GM10847 (cell line): ENCODE results near the gene DCHS2.

Experiments used
- POLR2A ChIP-seq: IDR thresholded peaks from 2 replicates; pipeline ENCODE4 v1.6.1; 2011; ENCODE audit not compliant: insufficient read length; ENCODE audit errors: extremely low read depth

DCHS2 gene

GRCh38 chr4:154384012-154384411, 107.6 kb downstream of the DCHS2 start:
- TF ChIP-seq POLR2A = no peak

- no peak for TF ChIP-seq POLR2A
These were observed 115.1 kb downstream of the DCHS2 start for GRCh38 chr4:154376486-154376885.

GRCh38 chr4:154368060-154368459, 123.5 kb downstream of the DCHS2 start:
- TF ChIP-seq POLR2A = no peak

GRCh38 chr4:154367659-154368058, 123.9 kb downstream of the DCHS2 start:
- TF ChIP-seq POLR2A = no peak

GRCh38 chr4:154366956-154367355, 124.6 kb downstream of the DCHS2 start:
- no peak for TF ChIP-seq POLR2A

- no peak for TF ChIP-seq POLR2A
These were observed 127.3 kb downstream of the DCHS2 start for GRCh38 chr4:154364066-154364845.

- no peak for TF ChIP-seq POLR2A
These were observed 130.1 kb downstream of the DCHS2 start for GRCh38 chr4:154361450-154361849.

- TF ChIP-seq POLR2A = no peak
These were observed 131.1 kb downstream of the DCHS2 start for GRCh38 chr4:154360491-154360890.

- TF ChIP-seq POLR2A = no peak
These were observed 136.7 kb downstream of the DCHS2 start for GRCh38 chr4:154354883-154355282.

- no peak for TF ChIP-seq POLR2A
These were observed 141.8 kb downstream of the DCHS2 start for GRCh38 chr4:154349829-154350228.

- no peak for TF ChIP-seq POLR2A
These were observed 142.9 kb downstream of the DCHS2 start for GRCh38 chr4:154348657-154349056.

GRCh38 chr4:154345359-154345758, 146.2 kb downstream of the DCHS2 start:
- no peak for TF ChIP-seq POLR2A

- no peak for TF ChIP-seq POLR2A
These were observed 146.9 kb downstream of the DCHS2 start for GRCh38 chr4:154344686-154345085.

- no peak for TF ChIP-seq POLR2A
These were observed 147.9 kb downstream of the DCHS2 start for GRCh38 chr4:154343651-154344050.

GRCh38 chr4:154341448-154341847, 150.2 kb downstream of the DCHS2 start:
- TF ChIP-seq POLR2A = no peak

- no peak for TF ChIP-seq POLR2A
These were observed 156.0 kb downstream of the DCHS2 start for GRCh38 chr4:154335588-154335987.
